ENCODE results near the gene NCKAP5. TPM values are rescaled to one million over a fixed set of nuclear protein-coding genes. Genes with fewer than 3 reads are reported as not detected.

Gene NCKAP5
- total RNA-seq, 5 donors from 2014 or later (not counting 1 experiment from before 2014, with no cell fraction given): 0.06 TPM; not detected in 4

DNA sequence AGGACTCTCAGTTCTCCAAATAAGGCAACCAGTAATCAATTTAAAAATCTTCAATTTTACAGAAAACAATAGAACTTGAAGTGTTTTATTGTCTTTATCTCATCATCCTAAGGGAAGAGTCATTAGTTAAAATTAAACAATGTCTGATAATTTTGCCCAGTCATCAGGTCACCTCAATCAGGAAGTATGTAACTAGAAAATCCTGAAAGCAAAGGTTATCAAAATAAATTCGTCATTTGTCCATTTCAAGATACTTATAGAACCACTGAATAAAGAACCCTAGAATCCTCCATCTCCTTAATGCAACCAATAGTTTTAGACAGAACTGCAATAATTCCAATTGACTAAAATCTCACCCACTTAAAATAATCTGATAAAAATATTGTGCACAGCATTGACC is 115.2 kb downstream of the NCKAP5 start:
- Histone ChIP-seq H3K4me1 (ENCODE audit: control insufficient read depth in 1 of 2, extremely low read depth in 1 of 2, insufficient read depth in 2 of 2, low read length in 2 of 2) (no peaks in the 10 kb centered on the region), H3K9me3 (no peaks in the 10 kb centered on the region), H3K36me3 (ENCODE audit: control insufficient read depth in 2 of 2, extremely low read depth in 1 of 2, insufficient read depth in 1 of 2, low read length in 1 of 2) (no peaks in the 10 kb centered on the region), H3K27me3 (replicated peaks in 1 of 2; ENCODE audit: control insufficient read depth in 2 of 2, extremely low read depth in 1 of 2, insufficient read depth in 2 of 2, low read length in 1 of 2) (no peaks in the 10 kb centered on the region), H3K27ac (ENCODE audit: low read length) (no peak overlapping the region), H3K4me3 (ENCODE audit: control insufficient read depth in 1 of 2, extremely low read depth in 1 of 2, low read length in 1 of 2) (no peak overlapping the region)
- ATAC-seq (replicated peaks in 1 of 4) (no peak), DNase-seq (no peak)
- Mint-ChIP-seq H3K9me3 (peaks cover 2 to 15% (median 6%) of the 10 kb centered on the region in 3 donors), H3K4me3 (no peak overlapping the region), H3K27me3 (no peaks in the 10 kb centered on the region), H3K4me1 (no peaks in the 10 kb centered on the region), H3K27ac (no peak overlapping the region), H3K36me3 (no peaks in the 10 kb centered on the region)
- ChIA-PET POLR2A (no interaction called here), CTCF (no interaction called here)
- WGBS (ENCODE audit: insufficient coverage): 60% methylated on average over 1 of the region's 1 CpG

DNA sequence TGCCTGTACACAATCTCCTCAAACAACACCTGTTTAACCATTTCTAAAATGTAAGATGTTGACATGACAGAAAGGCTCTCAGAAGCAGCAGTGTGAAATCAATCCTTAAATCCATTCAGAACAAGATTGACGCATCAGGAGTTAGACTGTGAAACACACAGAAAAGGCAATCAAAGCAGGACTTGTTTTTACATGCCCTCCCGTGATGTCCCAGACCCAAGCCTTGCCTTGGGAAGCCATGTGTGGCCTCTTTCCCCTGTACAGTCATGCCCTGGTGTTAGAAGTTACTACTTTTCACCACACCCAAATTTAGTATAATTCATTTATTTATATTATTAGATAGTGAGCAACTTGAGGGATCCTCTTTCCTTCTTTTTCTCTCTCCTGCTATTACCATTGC is 115.7 kb downstream of the NCKAP5 start:
- no peak for DNase-seq
- Mint-ChIP-seq H3K27ac (no peak overlapping the region), H3K27me3 (peaks cover 0 to 2% of the 10 kb centered on the region in 2 donors), H3K36me3 (no peaks in the 10 kb centered on the region), H3K9me3 (peaks cover 2 to 15% (median 6%) of the 10 kb centered on the region in 3 donors), H3K4me1 (no peaks in the 10 kb centered on the region), H3K4me3 (no peak overlapping the region)
- 100% methylated on average over 1 of the region's 2 CpGs for WGBS (ENCODE audit: insufficient coverage)
- Histone ChIP-seq H3K4me1 (ENCODE audit: control insufficient read depth in 1 of 2, extremely low read depth in 1 of 2, insufficient read depth in 2 of 2, low read length in 2 of 2) (no peaks in the 10 kb centered on the region), H3K27me3 (replicated peaks in 1 of 2; ENCODE audit: control insufficient read depth in 2 of 2, extremely low read depth in 1 of 2, insufficient read depth in 2 of 2, low read length in 1 of 2) (no peaks in the 10 kb centered on the region), H3K4me3 (ENCODE audit: control insufficient read depth in 1 of 2, extremely low read depth in 1 of 2, low read length in 1 of 2) (no peak overlapping the region), H3K36me3 (ENCODE audit: control insufficient read depth in 2 of 2, extremely low read depth in 1 of 2, insufficient read depth in 1 of 2, low read length in 1 of 2) (no peaks in the 10 kb centered on the region), H3K9me3 (no peaks in the 10 kb centered on the region), H3K27ac (ENCODE audit: low read length) (no peak overlapping the region)
- ATAC-seq (replicated peaks in 1 of 4): no peak
- ChIA-PET CTCF (no interaction called here), POLR2A (no interaction called here)

DNA sequence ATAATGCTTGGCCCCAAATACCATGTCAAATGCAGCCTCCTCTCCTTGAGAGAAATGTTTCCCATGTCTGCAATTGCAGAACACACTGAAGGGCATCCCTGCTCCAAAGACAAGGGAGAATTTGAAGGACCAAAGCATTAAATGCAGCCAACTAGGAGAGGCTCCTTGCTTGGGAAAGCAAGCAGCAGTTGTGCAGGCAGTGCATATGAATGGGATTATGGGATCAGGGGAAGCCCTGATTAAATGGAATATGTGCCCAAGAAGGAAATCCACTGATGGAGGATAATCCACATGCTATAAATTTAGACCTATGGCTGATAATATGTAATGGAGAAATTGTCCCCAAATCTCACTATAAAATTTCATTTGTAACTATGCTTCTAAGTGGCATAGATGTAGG is 116.1 kb downstream of the NCKAP5 start:
- POLR2A ChIA-PET: no interaction called here
- no peak for DNase-seq
- H3K4me3 Mint-ChIP-seq: no peak overlapping the region
- CTCF ChIA-PET: no interaction called here
- Histone ChIP-seq H3K4me1 (ENCODE audit: control insufficient read depth in 1 of 2, extremely low read depth in 1 of 2, insufficient read depth in 2 of 2, low read length in 2 of 2) (no peaks in the 10 kb centered on the region), H3K4me3 (ENCODE audit: control insufficient read depth in 1 of 2, extremely low read depth in 1 of 2, low read length in 1 of 2) (no peak overlapping the region), H3K27me3 (replicated peaks in 1 of 2; ENCODE audit: control insufficient read depth in 2 of 2, extremely low read depth in 1 of 2, insufficient read depth in 2 of 2, low read length in 1 of 2) (no peaks in the 10 kb centered on the region), H3K27ac (ENCODE audit: low read length) (no peak overlapping the region), H3K9me3 (no peaks in the 10 kb centered on the region), H3K36me3 (ENCODE audit: control insufficient read depth in 2 of 2, extremely low read depth in 1 of 2, insufficient read depth in 1 of 2, low read length in 1 of 2) (no peaks in the 10 kb centered on the region)
- no peak for ATAC-seq (replicated peaks in 1 of 4)
- H3K36me3 Mint-ChIP-seq: no peaks in the 10 kb centered on the region
- H3K27ac Mint-ChIP-seq: no peak overlapping the region
- H3K27me3 Mint-ChIP-seq: peaks cover 0 to 3% of the 10 kb centered on the region in 2 donors
- peaks cover 2 to 15% (median 6%) of the 10 kb centered on the region in 3 donors for H3K9me3 Mint-ChIP-seq
- H3K4me1 Mint-ChIP-seq: no peaks in the 10 kb centered on the region

DNA sequence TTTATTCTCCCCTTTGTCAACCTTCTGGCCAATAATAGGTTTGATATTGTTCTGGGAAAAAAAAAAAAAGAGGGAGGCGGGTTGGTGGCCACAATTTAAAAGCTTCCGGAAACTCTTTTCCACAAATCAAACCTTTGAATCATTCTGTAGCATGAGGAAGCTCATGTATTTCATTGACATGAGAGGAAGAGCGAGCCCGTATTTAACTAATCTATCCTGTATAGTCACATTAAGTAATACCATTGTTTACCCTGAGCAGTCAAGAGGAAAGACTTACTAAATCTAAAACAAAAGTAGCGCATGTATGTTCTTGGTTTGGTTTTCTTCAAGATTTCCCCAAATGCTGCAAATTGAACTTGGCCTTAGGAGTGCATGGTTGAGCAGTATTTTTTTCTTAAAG is 120.1 kb downstream of the NCKAP5 start:
- Mint-ChIP-seq H3K9me3 (peaks cover 3 to 9% (median 6%) of the 10 kb centered on the region in 3 donors), H3K4me3 (no peak overlapping the region), H3K36me3 (no peaks in the 10 kb centered on the region), H3K4me1 (no peaks in the 10 kb centered on the region), H3K27ac (no peak overlapping the region), H3K27me3 (peaks cover 0 to 7% of the 10 kb centered on the region in 2 donors)
- H3K36me3 ChIP-seq (ENCODE audit: control insufficient read depth in 2 of 2, extremely low read depth in 1 of 2, insufficient read depth in 1 of 2, low read length in 1 of 2): no peaks in the 10 kb centered on the region
- ATAC-seq (replicated peaks in 1 of 4) (no peak), DNase-seq (no peak)
- POLR2A ChIA-PET: no interaction called here
- no CpG with 5 or more reads among the region's 5 CpGs for WGBS (ENCODE audit: insufficient coverage)
- no peaks in the 10 kb centered on the region for H3K9me3 ChIP-seq
- CTCF ChIA-PET: no interaction called here
- H3K27ac ChIP-seq (ENCODE audit: low read length): no peak overlapping the region
- H3K27me3 ChIP-seq (replicated peaks in 1 of 2; ENCODE audit: control insufficient read depth in 2 of 2, extremely low read depth in 1 of 2, insufficient read depth in 2 of 2, low read length in 1 of 2): no peaks in the 10 kb centered on the region
- H3K4me1 ChIP-seq (ENCODE audit: control insufficient read depth in 1 of 2, extremely low read depth in 1 of 2, insufficient read depth in 2 of 2, low read length in 2 of 2): no peaks in the 10 kb centered on the region
- H3K4me3 ChIP-seq (ENCODE audit: control insufficient read depth in 1 of 2, extremely low read depth in 1 of 2, low read length in 1 of 2): no peak overlapping the region

DNA sequence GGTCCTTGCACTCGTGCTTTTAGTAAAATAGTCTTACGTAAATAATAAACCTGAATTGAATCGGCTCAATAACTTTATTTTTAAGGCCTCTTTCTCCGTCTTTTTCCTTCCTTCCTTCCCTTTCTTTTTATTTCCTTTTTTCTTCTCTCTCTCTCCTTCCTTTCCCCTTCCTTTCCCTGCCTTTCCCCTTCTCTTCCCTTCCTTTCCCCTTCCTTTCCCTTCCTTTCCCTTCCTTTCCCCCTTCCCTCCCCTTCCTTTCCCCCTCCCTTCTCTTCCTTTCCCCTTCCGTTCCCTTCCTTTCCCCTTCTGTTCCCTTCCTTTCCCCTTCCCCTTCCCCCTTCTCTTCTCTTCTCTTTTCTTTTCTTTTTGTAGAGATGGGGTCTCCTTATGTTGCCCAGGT is 121.0 kb downstream of the NCKAP5 start:
- Histone ChIP-seq H3K4me3 (ENCODE audit: control insufficient read depth in 1 of 2, extremely low read depth in 1 of 2, low read length in 1 of 2) (no peak overlapping the region), H3K27me3 (replicated peaks in 1 of 2; ENCODE audit: control insufficient read depth in 2 of 2, extremely low read depth in 1 of 2, insufficient read depth in 2 of 2, low read length in 1 of 2) (no peaks in the 10 kb centered on the region), H3K9me3 (no peaks in the 10 kb centered on the region), H3K36me3 (ENCODE audit: control insufficient read depth in 2 of 2, extremely low read depth in 1 of 2, insufficient read depth in 1 of 2, low read length in 1 of 2) (no peaks in the 10 kb centered on the region), H3K4me1 (ENCODE audit: control insufficient read depth in 1 of 2, extremely low read depth in 1 of 2, insufficient read depth in 2 of 2, low read length in 2 of 2) (no peaks in the 10 kb centered on the region), H3K27ac (ENCODE audit: low read length) (no peak overlapping the region)
- 77% methylated on average over 4 of the region's 5 CpGs for WGBS (ENCODE audit: insufficient coverage)
- ChIA-PET POLR2A (no interaction called here), CTCF (no interaction called here)
- Mint-ChIP-seq H3K27me3 (peaks cover 0 to 7% of the 10 kb centered on the region in 2 donors), H3K4me1 (no peaks in the 10 kb centered on the region), H3K9me3 (peaks cover 3 to 6% (median 5%) of the 10 kb centered on the region in 3 donors), H3K27ac (no peak overlapping the region), H3K36me3 (no peaks in the 10 kb centered on the region), H3K4me3 (no peak overlapping the region)
- no peak for DNase-seq
- ATAC-seq (replicated peaks in 1 of 4): no peak

DNA sequence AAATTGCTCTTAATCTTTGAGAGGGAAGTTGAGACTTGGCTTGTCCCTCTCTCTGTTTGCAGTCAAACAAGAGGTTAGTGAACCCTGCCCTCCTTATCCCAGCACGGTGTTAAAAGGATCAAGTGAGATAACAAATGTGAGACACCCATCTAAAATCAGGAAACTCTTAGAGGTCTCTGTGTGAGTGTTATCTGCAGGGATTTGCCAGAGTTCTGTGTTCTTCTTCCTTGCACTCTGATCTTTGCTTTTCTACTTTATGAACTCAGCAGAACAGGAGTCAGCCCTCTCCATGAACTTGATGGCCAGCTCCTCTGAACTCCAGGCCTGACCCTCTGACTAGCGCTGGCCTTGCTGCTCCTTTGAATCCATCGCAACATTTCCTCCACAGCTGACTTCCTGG is 123.8 kb downstream of the NCKAP5 start:
- H3K27me3 Mint-ChIP-seq: peaks cover 0 to 7% of the 10 kb centered on the region in 2 donors

DNA sequence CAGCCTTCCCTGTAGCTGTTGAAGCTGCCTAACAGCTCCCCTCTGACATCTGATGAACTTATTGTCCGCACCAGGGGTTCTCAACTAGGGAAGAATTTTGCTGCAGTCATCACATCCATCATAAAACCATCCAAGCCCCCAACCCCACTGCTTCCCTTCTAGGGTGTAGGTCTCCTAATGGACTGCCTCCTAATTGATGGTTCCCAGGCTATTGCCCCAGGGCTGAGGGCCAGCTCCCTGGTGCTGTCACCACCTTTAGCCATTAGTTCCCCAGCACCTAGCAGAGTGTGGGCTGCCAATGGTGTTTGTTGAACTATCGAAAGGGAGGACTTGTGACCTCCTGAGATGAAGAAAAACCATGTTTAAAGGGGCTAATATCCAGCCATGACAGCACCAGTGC is 125.9 kb downstream of the NCKAP5 start:
- Mint-ChIP-seq H3K4me3 (no peak overlapping the region), H3K9me3 (peaks cover 0 to 7% (median 3%) of the 10 kb centered on the region in 3 donors), H3K36me3 (no peaks in the 10 kb centered on the region), H3K4me1 (no peaks in the 10 kb centered on the region), H3K27me3 (peaks cover 0 to 4% of the 10 kb centered on the region in 2 donors), H3K27ac (no peak overlapping the region)
- WGBS (ENCODE audit: insufficient coverage): 67% methylated on average over 1 of the region's 2 CpGs
- Histone ChIP-seq H3K4me3 (ENCODE audit: control insufficient read depth in 1 of 2, extremely low read depth in 1 of 2, low read length in 1 of 2) (no peak overlapping the region), H3K9me3 (no peaks in the 10 kb centered on the region), H3K27ac (ENCODE audit: low read length) (no peak overlapping the region), H3K4me1 (ENCODE audit: control insufficient read depth in 1 of 2, extremely low read depth in 1 of 2, insufficient read depth in 2 of 2, low read length in 2 of 2) (no peaks in the 10 kb centered on the region), H3K36me3 (ENCODE audit: control insufficient read depth in 2 of 2, extremely low read depth in 1 of 2, insufficient read depth in 1 of 2, low read length in 1 of 2) (no peaks in the 10 kb centered on the region), H3K27me3 (replicated peaks in 1 of 2; ENCODE audit: control insufficient read depth in 2 of 2, extremely low read depth in 1 of 2, insufficient read depth in 2 of 2, low read length in 1 of 2) (no peaks in the 10 kb centered on the region)
- ATAC-seq (replicated peaks in 1 of 4) (peak in 1 of 4 experiments; percentile 19), DNase-seq (no peak)
- POLR2A ChIA-PET: no interaction called here
- CTCF ChIA-PET: no interaction called here

More for the DNA sequence above, 123.8 kb downstream of the NCKAP5 start:
- H3K4me3 ChIP-seq (ENCODE audit: control insufficient read depth in 1 of 2, extremely low read depth in 1 of 2, low read length in 1 of 2): no peak overlapping the region
- Mint-ChIP-seq H3K4me3 (no peak overlapping the region), H3K9me3 (peaks cover 0 to 6% (median 3%) of the 10 kb centered on the region in 3 donors), H3K4me1 (no peaks in the 10 kb centered on the region), H3K27ac (no peak overlapping the region), H3K36me3 (no peaks in the 10 kb centered on the region)
- H3K9me3 ChIP-seq: no peaks in the 10 kb centered on the region
- DNase-seq (no peak), ATAC-seq (replicated peaks in 1 of 4) (no peak)
- no peaks in the 10 kb centered on the region for H3K36me3 ChIP-seq (ENCODE audit: control insufficient read depth in 2 of 2, extremely low read depth in 1 of 2, insufficient read depth in 1 of 2, low read length in 1 of 2)
- H3K27me3 ChIP-seq (replicated peaks in 1 of 2; ENCODE audit: control insufficient read depth in 2 of 2, extremely low read depth in 1 of 2, insufficient read depth in 2 of 2, low read length in 1 of 2): no peaks in the 10 kb centered on the region
- ChIA-PET CTCF (no interaction called here), POLR2A (no interaction called here)
- H3K4me1 ChIP-seq (ENCODE audit: control insufficient read depth in 1 of 2, extremely low read depth in 1 of 2, insufficient read depth in 2 of 2, low read length in 2 of 2): no peaks in the 10 kb centered on the region
- 43% methylated on average over 1 of the region's 3 CpGs for WGBS (ENCODE audit: insufficient coverage)
- no peak overlapping the region for H3K27ac ChIP-seq (ENCODE audit: low read length)

All from T-cell (primary cell).